SU-DHL-6 (cell line): Measurements from ENCODE around the gene SP140L.

ENCODE experiments used
- H2AFZ ChIP-seq: fragments of 200-600 bp; sonication (generic); 2 replicates; pipeline ENCODE4 v1.6.1; 2014; ENCODE audit warnings: low read depth, mild to moderate bottlenecking, moderate library complexity, mixed read lengths, antibody characterized with exemption, low read length; ENCODE audit not compliant: severe bottlenecking
- H3F3A ChIP-seq: fragments of 200-600 bp; shearing (Covaris generic); 2 replicates; pipeline ENCODE4 v1.6.0; 2016; ENCODE audit warnings: antibody characterized with exemption, mild to moderate bottlenecking; ENCODE audit not compliant: insufficient read depth
- H3K27ac ChIP-seq: fragments of 200-600 bp; sonication (generic); 2 replicates; pipeline ENCODE4 v1.5.1; 2016; ENCODE audit warnings: low read depth, mild to moderate bottlenecking, low read length, moderate library complexity, mixed read lengths
- H3K27me3 ChIP-seq: fragments of 200-600 bp; sonication (generic), shearing (Covaris generic); 2 replicates; pipeline ENCODE4 v1.6.0; 2014; ENCODE audit warnings: mild to moderate bottlenecking, low read length
- H3K36me3 ChIP-seq: fragments of 200-600 bp; sonication (generic); 2 replicates; pipeline ENCODE4 v1.6.1; 2014; ENCODE audit warnings: mild to moderate bottlenecking, low read length, mixed read lengths
- H3K4me2 ChIP-seq: fragments of 300-600, 200-600 bp; shearing (Covaris generic), sonication (generic); 2 replicates; pipeline ENCODE4 v1.6.0; 2014; ENCODE audit warnings: low read length, low read depth, mild to moderate bottlenecking; ENCODE audit not compliant: poor library complexity, severe bottlenecking
- H3K4me3 ChIP-seq: fragments of 200-600 bp; sonication (generic); 2 replicates; pipeline ENCODE4 v1.5.1; 2014; ENCODE audit warnings: antibody characterized with exemption, low read length, mild to moderate bottlenecking, mixed read lengths; ENCODE audit not compliant: insufficient read depth, poor library complexity, severe bottlenecking
- H3K79me2 ChIP-seq: fragments of 200-600 bp; sonication (generic); 2 replicates; pipeline ENCODE4 v1.6.1; 2014; ENCODE audit warnings: mild to moderate bottlenecking, low read length, moderate library complexity; ENCODE audit not compliant: insufficient read depth
- H3K9ac ChIP-seq: fragments of 200-600 bp; sonication (generic); 2 replicates; pipeline ENCODE4 v1.7.0; 2014; ENCODE audit warnings: mild to moderate bottlenecking, low read length
- H3K9me2 ChIP-seq: fragments of 200-600 bp; sonication (generic); replicated peaks from 2 replicates; pipeline ENCODE4 v1.6.1; 2014; ENCODE audit warnings: low read length; ENCODE audit not compliant: insufficient read depth
- H3K9me3 ChIP-seq: fragments of 200-600 bp; sonication (generic); 2 replicates; pipeline ENCODE4 v1.6.1; 2014; ENCODE audit warnings: low read length, mixed read lengths; ENCODE audit not compliant: insufficient read depth
- H4K20me1 ChIP-seq: fragments of 200-600 bp; sonication (generic); 2 replicates; pipeline ENCODE4 v1.6.1; 2014; ENCODE audit warnings: low read depth, mild to moderate bottlenecking, antibody characterized with exemption, low read length, moderate library complexity, mixed read lengths
- CTCF ChIP-seq: fragments of 200-600 bp; sonication (generic); IDR thresholded peaks from one replicate; pipeline ENCODE4 v1.5.1; 2017; ENCODE audit warnings: antibody characterized with exemption, mild to moderate bottlenecking, low read length, moderate library complexity; ENCODE audit not compliant: insufficient read depth, poor library complexity, severe bottlenecking
- EZH2phosphoT487 ChIP-seq: fragments of 200-600 bp; sonication (generic), shearing (Covaris generic); conservative IDR thresholded peaks from 2 replicates; pipeline ENCODE4 v1.6.1; 2018; ENCODE audit warnings: mild to moderate bottlenecking, antibody characterized with exemption, low read length, moderate library complexity, mixed read lengths

SP140L gene

GRCh38 chr2:230382108-230382507 lies 55.1 kb downstream of the SP140L start:
- TF ChIP-seq EZH2phosphoT487 (no peak), CTCF (no peak)
- H3K4me3 ChIP-seq, result no peak overlapping the region
- H3K36me3 ChIP-seq, result no peaks in the 10 kb centered on the region
- H3K4me2 ChIP-seq, result no peak overlapping the region
- no peaks in the 10 kb centered on the region for H3K9me2 ChIP-seq
- no peaks in the 10 kb centered on the region for H4K20me1 ChIP-seq
- no peak overlapping the region for H3K27ac ChIP-seq
- no peak overlapping the region for H3K9ac ChIP-seq
- H3F3A ChIP-seq, result no peaks in the 10 kb centered on the region
- H2AFZ ChIP-seq, result no peak overlapping the region
- H3K9me3 ChIP-seq, result no peaks in the 10 kb centered on the region
- no peaks in the 10 kb centered on the region for H3K27me3 ChIP-seq
- no peaks in the 10 kb centered on the region for H3K79me2 ChIP-seq

GRCh38 chr2:230383453-230383852 lies 56.5 kb downstream of the SP140L start:
- Histone ChIP-seq H3K36me3 (peaks cover under 1% of the 10 kb centered on the region; the same call in 1 of the 2 replicates), H3K4me3 (no peak overlapping the region)

GRCh38 chr2:230384986-230385385 lies 58.0 kb downstream of the SP140L start:
- Histone ChIP-seq H3K9me2 (no peaks in the 10 kb centered on the region), H3K36me3 (peaks cover 5% of the 10 kb centered on the region; the same call in 1 of the 2 replicates), H3K4me2 (no peak overlapping the region), H4K20me1 (no peaks in the 10 kb centered on the region), H2AFZ (no peak overlapping the region), H3F3A (no peaks in the 10 kb centered on the region), H3K9ac (no peak overlapping the region), H3K79me2 (no peaks in the 10 kb centered on the region), H3K27me3 (no peaks in the 10 kb centered on the region), H3K27ac (no peak overlapping the region), H3K4me3 (no peak overlapping the region), H3K9me3 (no peaks in the 10 kb centered on the region)
- TF ChIP-seq CTCF, result no peak
- TF ChIP-seq EZH2phosphoT487, result no peak

More at GRCh38 chr2:230383453-230383852, 56.5 kb downstream of the SP140L start:
- TF ChIP-seq CTCF (no peak), EZH2phosphoT487 (no peak)
- no peaks in the 10 kb centered on the region for H3K9me3 ChIP-seq
- no peaks in the 10 kb centered on the region for H3K9me2 ChIP-seq
- H3K9ac ChIP-seq, result no peak overlapping the region
- H3K79me2 ChIP-seq, result no peaks in the 10 kb centered on the region
- no peak overlapping the region for H2AFZ ChIP-seq
- no peak overlapping the region for H3K4me2 ChIP-seq
- no peaks in the 10 kb centered on the region for H4K20me1 ChIP-seq
- no peak overlapping the region for H3K27ac ChIP-seq
- no peaks in the 10 kb centered on the region for H3F3A ChIP-seq
- no peaks in the 10 kb centered on the region for H3K27me3 ChIP-seq
